RKO (cell line): Measurements from ENCODE around the gene NUP88.

Experiments
- DNase-seq: peaks from one replicate; pipeline ENCODE4 v3.0.0-alpha.2; 2016; ENCODE audit warnings: low spot score

Gene NUP88

DNA sequence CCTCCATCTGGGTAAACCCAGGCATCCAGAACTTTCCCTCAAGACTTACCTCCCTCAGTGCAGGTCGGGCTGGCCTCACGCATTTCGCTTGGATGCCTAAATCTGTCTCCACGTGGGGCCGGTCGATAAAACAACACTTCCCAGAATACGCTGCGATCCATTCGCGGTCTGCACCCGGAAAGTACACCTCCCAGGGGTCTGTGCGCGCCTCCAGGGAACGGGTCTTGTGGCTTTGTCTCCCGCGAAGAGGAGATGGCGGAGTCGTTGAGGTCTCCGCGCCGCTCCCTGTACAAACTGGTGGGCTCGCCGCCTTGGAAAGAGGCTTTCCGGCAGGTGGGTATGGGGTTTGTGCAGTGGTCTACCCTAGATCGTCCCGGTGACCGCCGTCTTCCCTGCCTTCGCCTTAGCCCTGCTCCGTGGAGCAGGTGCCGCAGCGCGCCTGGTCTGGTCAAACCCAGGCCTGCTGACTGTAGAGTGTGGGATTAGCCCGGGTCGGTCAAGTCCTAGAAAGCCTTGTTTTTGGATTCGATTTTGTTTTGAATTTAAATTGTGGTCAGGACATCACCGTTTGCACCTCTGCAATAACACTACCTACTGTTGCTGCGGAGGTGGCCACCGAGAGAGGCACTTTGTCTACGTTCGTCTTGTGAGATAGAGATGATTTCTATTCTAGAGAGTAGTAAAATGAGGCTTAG lies 644 bp upstream of the NUP88 start, which contains the start of gene RPAIN:
TSS of gene RPAIN (plus strand) at position 224 of the 695 bp plus-strand sequence. CDS start at position 253, 29 bp downstream.
- DNase-seq = peak; percentile 91

DNA sequence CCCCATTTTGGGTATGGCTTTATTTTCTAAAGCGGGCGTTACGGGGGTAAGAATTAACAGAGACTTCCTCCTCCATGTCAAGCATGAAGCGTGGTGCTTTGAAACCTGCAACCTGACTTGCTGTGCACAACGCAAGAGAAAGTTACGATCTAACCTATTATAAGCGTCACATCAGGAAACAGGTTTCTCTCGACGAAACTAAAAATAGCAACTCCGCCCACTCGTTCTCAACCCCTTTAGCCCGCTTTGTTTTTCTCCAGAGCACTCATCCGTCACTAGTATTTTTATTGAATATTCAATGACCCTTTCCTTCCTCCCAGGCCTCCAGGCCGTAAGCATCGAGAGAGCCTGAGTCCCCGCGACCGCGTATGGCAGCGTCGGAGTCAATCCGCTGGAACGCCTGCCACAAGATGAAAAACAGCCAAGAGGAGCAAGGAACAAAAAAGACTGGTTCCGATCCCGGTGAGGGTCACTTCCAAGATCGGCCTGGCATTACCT lies 555 bp downstream of the NUP88 start:
- DNase-seq = peak; percentile 66

DNA sequence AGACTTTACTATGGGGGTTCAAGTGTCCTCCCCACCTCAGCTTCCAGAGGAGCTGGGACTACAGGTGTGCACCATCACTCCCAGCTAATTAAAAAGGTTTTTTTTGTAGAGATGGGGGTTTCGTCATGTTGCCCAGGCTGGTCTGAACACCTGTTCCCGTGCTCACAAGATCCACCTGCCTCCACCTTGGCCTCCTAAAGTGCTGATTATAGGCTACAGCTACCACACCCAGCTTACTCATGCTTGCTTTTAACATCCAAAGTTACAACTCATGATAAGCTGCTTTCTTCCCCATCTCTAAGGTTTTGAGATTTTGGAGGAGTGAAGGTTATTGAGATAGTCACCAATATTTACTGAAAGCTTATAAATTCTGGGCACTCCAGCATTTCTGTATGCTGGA lies 2.6 kb downstream of the NUP88 start:
- DNase-seq = no peak

DNA sequence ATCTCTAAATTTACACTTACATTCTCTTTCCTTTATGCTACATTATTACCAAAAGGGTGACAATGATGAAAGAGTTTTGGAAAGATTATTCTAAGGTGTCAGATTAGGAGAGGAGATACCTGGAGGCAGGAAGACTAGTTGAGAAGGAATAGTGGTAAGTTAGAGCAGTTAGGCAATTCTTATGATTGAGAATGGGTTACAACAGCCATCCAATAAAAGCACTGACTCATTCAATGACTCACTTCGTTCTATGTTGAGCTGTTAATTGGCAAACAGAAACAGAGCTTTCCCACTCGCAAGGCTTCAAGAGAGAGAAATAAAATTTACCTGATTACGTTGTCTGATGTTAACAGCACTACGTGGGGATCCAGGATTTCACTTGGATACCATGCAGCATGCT lies 5.8 kb downstream of the NUP88 start:
- DNase-seq = peak; percentile 94

DNA sequence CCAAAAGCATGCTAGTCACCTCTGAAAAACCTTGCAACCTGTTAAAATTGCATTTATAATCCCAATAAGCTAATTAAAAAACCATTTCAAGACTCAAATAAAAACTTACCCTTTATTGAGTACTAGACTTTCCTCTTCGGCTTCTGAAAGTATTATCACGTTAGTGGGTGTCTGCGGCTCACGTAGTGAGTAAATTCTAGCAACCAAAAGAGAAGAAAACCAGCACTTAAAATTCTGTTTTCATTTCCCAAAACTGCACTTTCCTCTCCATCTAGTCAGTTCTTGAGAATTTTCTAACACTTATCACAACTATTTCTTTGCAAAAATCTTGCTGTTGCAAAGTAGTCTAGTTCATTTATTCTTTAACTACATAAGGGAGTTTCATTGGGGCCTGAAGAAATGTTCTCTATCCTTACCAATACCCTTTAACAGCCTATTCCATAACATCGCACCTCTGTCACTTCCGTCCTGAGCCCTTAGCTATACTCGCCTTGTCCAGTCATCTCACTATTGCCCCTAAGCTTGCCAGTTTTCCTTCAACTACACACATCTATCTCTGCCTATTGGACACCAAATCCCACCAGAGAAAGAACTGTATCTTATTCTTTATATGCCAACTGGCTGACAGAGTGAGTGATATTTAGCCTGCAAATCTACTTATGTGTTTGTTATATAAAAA lies 8.7 kb downstream of the NUP88 start:
- DNase-seq = no peak

DNA sequence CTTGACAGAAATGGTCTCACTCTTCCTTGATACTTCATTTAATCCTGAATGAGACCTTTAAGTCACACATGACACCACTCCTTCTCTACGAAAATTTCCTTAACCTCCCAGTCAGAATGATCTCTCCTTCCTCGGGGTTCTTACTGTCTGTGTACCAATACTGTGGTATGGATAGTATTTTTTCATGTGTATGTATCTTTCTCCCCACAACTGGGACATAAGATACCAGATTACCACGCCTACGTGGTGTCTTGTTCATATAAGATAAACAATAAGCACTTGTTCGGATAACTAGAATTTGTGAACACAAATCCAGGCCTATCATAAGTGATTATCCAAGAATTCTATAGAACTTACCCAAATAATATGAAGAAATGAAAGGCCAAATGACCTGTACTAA lies 11.3 kb downstream of the NUP88 start:
- no peak for DNase-seq

DNA sequence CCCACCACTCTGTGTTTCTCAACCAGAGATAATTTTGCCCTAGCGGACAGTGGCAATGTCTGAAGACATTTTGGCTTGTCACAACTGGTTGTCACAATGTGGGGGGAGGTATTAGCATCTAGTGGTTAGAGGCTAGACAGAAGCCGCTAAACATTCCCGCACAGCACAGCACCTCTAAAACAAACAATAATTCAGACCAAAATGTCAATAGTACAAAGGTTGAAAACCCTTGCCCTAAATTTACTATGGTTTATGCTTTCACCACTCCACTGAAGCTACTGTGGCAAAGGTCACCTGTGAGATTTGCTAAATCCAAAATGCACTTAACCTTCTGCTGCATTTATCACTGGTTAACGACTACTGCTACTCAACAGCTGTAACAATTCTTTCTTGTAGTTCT lies 14.1 kb downstream of the NUP88 start:
- no peak for DNase-seq

DNA sequence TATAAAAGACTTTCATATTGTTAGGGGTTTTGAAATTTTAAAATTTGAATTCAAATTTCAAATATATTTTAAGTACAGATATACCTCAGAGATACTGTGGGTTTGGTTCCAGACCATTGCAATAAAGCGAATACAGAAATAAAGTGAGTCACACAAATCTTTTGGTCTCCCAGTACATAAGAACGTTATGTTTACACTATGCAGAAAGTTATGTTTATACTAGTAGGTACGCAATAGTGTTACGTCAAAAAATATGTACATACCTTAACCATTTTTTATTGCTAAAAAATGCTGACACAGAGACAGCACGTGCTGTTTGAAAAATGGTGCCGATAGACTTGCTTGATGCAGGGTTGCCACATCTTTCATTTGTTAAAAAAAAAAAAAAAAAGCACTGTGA lies 19.7 kb downstream of the NUP88 start:
- no peak for DNase-seq

DNA sequence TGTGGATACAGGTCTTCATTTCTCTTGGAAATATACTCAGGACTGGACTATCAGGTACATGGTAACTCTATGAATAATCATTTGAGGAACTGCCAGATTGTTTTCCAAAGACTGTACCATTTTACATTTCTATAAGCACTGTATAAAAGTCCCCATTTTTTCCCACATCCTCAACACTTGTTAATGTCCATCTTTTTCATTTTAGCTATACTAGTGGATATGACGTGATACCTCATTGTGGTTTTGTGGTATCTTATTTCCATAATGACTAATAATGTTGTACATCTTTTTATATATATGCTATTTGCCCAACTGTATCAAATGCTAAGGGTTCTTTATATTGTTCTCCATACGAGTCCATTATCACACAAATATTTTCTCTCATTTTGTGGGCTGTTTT lies 22.9 kb downstream of the NUP88 start:
- DNase-seq = no peak

DNA sequence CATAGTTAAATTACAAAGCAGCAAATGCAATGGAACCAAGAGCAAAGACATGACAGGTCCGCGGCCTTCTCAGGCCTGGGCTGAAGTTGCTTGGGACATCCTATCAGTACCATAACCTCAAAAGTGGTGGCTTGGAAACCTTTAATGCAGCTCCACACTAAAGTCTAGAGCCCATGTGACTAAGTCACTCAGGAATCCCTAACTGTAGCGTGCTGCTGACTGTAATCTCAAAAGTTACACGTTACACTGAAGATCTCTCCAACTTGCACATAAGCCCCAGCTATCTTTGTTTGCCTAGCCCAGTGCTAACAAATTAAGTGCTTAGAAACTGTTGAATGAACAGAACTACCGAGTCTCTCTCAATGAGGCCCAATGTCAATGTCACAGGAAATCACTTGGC lies 27.8 kb downstream of the NUP88 start:
- DNase-seq = no peak

DNA sequence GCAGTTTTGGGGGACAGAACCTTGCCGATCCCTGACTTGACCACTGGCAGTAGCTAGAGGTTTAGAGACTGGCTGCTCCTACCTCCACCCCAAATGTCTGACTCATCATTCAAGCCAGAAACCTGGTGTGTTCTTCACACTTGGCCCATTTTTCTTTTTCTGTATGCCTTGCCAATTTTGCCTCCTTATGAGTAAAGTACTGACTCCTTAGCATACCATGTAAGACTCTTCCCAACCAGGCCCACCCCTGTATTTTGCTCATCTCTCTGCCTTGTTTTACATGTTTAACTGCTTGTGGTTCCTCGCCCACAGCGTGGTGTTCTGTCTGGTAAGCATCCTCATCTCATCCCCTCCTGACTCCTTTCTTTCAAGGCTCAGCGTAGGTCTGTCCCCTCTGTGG lies 37.9 kb downstream of the NUP88 start:
- no peak for DNase-seq

DNA sequence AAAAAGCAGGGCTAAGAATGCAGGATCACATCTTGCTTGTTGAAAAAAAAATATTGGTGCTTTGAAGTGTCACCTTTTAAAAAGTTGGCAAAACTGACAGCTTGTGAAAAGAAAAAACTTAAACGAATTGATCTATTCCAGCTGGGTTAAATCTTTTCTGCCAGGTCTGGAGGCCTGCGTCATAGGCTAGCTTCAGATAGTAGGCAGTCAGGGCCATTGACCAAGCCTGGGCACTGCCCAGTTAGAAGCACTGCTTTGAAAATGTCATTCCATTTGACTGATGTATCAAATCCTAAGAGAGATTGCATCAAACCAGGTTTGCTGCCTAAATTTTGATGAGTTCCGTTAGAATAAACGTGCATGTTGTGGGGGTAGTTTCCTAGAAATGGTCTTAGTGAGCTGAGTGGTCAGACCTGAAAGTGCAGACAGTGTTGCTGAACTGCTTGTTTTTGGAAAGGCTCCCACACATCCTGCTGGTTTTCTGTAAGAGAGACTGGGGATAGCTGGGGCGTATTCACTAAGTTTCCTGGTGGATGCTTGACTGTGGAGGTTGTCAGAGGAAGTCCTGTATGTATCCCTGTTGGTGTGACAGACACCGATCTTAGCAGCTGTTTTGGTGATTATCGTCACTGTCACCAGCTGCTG lies 38.8 kb downstream of the NUP88 start:
- no peak for DNase-seq

DNA sequence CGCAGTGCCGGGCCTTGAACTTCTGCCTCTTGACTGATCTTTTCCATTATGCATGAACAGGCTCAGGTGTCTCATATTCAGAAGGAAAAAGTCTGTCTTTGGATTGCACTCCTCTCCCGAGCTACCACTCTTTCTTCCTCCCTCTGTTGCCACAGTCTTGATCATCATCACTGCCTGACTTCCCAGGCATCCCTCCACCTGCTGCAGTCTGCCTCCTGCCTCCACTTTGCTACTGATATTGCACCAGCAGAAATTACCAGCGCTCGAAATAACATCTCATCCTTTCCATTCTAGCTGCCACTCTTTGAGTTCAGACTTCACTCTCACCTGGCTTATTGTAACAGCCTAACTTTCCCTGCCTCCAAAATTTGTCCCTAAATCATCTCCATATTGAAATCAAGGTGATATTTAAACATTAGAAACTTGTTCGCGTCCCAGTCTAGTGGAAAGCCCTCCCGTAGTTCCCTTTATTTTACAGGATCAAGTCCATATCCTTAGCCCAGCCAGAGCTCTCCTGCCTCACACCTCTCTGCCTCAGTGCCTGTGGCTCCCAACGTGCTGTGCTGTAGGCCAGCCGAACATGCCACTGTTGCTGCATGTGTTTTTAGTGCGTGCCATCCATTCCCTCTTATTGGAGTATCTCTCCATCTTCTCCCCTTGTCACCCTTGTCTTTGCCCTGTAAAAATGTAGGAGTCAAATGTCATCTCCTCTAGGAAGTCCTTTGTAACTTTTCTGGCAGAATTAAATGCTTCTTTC lies 39.9 kb downstream of the NUP88 start:
- no peak for DNase-seq

DNA sequence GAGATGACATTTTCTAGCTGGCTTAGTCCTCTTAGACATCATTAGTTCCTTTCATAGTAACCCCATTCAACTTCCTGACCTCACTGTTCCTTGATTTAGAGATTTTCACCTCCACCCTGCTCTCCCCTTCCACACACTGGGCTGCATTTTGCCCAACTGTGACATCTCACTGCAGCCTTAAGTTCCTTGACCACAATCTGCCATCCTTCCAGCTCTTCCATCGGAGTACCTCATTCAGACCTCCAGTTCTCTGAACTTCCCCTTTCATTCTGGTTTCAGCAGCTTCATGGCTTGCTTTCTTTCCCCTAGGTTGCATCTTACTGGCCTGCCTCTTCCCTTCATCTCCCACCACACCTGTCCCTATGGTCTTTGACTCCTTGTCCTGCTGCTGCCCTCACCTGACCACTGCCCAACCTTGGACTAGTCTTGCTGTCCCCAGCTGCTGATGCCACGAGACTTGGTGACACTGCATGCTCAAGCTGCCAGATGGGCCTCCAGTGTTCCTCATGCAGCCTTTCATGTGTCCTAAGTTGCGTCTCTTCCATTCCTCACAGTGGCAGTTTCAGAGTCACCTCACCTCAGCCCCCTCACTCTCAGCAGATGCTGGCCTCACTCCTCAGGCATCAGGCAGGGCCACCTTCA lies 40.8 kb downstream of the NUP88 start:
- DNase-seq = no peak

DNA sequence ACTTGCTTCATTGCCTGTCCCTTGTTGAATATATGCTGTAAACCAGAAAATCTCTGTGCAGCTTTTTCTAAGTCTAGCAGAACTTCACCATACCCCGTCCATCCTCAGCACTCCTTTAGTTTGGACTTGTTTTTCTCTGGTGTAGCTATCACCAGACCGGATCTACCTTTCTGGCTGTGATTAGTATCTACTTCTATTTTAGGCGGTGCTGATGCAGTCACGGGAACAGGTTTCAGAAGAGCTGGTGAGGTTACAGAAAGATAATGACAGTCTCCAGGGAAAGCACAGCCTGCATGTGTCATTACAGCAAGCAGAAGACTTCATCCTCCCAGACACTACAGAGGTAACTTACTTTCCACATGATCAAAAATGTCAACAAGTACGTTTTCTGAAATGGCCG lies 46.4 kb downstream of the NUP88 start:
- DNase-seq = no peak

DNA sequence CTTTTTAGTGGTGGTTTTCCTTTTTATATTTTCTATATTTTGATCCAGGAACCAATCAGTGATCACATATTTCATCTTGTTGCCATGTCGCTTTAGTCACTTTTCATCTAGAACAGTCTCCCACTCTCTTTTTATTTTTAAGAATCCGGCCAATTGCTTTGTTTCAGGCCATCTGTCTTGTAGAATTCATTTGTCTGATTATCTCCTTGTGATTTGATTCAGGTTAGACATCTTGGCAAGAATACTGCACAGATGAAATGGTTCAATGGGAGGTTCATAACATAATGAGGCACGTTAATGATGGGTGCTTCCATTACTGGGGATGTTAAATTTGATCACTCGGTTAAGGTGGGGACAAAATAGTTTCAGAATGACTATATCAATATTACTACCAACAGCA lies 49.1 kb downstream of the NUP88 start:
- DNase-seq = no peak

DNA sequence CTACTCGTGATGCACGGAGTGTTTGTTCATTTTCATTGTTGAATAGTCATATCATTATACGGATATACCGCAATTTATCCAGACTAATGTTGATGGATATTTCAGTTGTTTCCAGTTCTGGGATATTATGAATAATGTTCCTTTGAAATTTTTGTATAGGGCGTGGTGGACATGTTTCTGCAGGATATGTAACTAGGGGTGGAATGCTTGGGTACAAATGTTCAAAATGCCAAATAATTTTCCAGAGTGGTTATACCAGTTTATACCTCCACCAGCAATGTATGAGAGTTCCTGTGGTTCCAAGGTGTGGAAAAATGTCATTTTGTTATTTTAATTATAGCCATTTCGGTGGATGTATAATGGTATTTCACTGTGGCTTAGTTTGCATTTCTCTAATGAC lies 53.6 kb downstream of the NUP88 start:
- no peak for DNase-seq

DNA sequence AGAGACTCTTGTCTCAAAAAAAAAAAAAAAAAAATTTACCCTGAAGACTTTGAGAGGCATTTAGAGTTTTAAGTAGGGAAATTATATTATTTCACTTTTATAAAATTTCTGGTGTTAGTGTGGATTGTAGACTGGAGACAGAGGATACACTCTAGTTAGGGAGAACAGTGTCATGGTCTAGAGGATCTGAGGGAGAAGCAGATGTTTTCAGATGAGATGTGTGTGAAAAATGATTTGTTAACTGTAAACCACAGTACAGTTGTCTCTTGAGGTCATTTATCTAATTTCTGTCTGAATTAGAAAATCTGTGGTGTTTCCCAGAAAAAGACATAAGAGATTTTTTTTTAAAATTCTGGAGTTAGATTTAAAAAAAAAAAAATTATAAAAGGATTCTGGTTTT lies 54.8 kb downstream of the NUP88 start:
- DNase-seq = no peak

DNA sequence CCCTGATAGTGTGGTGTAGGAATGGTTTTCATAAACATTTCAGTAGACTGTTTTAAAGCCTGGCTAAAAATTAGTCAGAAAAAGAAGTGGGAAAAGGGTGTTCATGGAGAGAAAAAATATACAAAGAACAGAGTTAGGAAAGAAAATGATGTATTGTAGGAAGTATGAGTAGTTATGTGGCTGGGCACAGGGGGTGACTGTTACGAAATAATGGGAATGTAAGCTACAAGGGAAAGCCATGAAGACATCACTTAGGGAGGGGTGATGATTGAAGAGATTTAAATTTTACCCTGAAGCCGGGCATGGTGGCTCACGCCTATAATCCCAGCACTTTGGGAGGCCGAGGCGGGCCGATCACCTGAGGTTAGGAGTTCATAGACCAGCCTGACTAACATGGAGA lies 55.3 kb downstream of the NUP88 start:
- DNase-seq = no peak

DNA sequence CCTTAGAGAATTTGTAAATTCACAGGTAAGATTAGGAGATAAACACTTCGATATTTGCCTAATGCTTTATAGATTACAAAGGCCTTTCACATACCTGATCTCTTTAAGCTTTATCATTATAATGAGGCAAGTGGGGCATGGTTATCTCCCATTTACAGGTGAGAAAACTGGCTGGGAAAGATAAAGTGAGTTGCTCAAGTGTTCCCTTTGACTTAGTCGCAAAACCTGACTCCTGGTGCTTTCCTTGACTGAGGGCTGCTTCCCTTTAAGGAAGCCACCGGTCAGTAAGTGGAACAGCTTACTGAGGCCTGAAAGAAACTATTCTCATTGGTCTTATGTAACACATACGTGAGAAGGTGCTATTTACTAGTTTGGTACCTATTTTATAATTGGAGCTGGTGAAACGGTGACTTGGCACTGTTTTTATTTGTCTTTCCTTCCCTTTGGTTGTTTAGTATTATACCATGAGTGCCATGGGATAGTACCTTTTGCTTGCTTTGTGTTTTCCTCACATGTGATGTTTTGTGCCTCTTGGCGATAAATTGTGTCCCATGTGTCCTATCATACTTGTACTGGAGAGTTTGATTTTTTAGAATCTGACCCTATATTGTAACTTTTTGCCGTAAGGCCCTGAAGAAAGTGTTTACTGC lies 57.2 kb downstream of the NUP88 start:
- DNase-seq = no peak

DNA sequence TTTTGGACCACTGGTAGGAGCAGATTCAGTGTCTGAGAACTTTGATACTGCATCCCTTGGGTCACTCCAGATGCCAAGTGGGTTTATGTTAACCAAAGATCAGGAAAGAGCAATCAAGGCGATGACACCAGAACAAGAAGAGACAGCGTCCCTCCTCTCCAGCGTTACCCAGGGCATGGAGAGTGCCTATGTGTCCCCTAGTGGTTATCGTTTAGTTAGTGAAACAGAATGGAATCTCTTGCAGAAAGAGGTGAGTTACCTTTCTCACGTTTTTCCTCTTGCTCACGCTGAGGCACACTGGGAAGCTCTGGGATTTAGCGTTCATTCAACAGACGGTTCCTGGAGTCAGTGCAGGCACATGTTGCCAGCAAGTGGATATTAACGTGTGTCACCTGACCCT lies 58.0 kb downstream of the NUP88 start:
- DNase-seq = no peak
